Pons (tissue), 1 donor: ENCODE data around the gene UGT1A4.

Source experiments
- DNase-seq: peaks from one replicate; pipeline ENCODE4 v3.0.0-alpha.2; 2016; ENCODE audit warnings: low spot score

The UGT1A4 gene

DNA sequence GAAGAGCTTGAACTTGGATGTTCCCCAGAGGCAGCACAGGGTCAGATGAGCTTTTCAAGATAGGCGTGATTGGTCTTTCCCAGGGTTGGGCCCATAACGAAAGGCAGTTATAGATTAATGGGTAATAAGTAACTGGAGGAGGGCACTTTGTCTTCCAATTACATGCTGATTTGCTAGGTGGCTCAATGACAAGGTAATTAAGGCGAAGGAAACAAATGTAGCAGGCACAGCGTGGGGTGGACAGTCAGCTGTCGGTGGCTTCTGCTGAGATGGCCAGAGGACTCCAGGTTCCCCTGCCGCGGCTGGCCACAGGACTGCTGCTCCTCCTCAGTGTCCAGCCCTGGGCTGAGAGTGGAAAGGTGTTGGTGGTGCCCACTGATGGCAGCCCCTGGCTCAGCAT, at the start of gene UGT1A4:
Gene UGT1A4 (plus strand): TSS at position 185 of the 400 bp plus-strand sequence. CDS start 85 bp downstream, at position 270.
- no peak for DNase-seq

DNA sequence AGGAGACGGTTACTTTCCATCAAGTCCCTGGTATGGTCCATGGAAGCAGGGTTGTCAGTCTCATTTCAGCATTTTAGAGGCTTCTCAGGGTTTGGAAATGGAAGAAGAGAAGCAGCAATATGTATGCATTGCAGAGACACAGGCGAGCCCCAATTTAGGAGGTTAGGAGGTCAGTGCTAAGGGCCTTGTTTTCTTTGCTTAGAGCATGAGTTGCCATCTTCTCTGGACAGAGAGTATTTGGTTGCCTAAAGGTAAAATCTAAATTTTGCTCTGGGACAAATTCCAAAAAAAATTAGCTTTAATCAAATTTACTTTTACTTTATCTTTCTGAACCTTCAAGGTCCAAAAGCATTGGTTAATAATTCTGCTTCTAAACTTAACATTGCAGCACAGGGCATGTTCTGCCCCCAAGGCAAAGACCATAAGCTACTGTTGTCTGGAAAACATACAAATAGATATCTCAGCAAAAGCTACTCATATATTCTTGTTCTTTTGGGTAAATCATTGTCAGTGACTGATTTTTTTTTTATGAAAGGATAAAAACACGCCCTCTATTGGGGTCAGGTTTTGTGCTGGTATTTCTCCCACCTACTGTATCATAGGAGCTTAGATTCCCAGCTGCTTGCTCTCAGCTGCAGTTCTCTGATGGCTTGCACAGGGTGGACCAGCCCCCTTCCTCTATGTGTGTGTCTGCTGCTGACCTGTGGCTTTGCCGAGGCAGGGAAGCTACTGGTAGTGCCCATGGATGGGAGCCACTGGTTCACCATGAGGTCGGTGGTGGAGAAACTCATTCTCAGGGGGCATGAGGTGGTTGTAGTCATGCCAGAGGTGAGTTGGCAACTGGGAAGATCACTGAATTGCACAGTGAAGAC, 47.0 kb upstream of the UGT1A4 start, which contains the start of gene UGT1A9:
Gene UGT1A9 (plus strand): TSS at position 609 of the 872 bp plus-strand sequence. CDS start 37 bp downstream, at position 646.
- DNase-seq = no peak

DNA sequence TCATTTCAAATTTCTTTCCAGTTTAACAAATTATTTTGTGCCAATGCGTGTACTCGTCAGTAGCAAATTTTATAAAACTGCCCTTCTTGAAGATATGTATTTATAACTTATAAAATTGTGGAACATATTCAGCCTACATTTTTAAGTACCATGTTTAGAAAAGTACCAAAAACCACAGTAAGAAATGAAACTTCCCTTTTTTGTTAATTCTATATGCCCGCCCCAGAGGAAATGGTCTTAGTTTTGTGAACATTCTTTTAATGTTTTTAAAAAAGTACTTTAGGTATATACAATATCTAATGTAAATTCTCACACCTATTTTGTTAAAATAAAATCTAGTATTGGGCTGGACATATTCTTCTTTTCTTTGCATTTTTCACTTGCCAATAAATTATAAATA, 45.6 kb upstream of the UGT1A4 start:
- no peak for DNase-seq

DNA sequence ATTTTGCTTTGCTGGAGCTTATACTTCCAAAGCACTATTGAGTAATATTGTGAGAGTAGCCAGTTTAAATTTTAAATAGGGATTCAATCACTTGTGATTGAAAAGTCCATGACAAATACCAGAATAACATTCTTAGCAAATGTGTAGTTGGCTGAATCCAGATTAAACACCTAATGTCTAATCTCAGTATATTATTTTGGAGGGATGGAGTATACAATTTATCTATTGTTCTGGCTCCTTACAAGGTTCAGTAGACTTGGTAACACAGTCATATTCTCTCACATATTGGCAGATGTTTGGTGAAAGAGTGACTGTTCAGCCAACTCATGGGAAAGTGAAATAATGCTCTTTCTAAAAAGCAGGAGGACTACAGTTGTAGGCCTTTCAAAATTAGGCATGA, 44.6 kb upstream of the UGT1A4 start:
- no peak for DNase-seq

DNA sequence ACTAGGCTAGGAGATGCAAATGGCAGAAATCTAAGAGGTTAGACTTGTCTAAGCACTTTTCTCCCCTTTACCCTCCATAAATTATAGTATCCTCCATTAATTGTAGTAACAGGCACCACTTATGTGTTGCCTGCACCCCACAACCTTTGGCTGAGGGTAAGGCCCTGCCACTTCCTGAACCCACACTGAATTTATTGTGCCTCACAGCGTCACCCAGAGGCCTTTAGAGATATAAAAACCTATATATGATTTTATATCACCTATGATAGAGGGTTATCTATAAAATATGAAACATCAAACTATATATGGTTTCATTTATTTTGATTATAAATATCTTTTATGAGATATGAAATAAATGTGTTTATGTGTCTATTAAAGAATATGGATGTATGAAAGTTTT, 44.2 kb upstream of the UGT1A4 start:
- no peak for DNase-seq

GRCh38 chr2:233674995-233675394, 43.5 kb upstream of the UGT1A4 start:
- DNase-seq = no peak

DNA sequence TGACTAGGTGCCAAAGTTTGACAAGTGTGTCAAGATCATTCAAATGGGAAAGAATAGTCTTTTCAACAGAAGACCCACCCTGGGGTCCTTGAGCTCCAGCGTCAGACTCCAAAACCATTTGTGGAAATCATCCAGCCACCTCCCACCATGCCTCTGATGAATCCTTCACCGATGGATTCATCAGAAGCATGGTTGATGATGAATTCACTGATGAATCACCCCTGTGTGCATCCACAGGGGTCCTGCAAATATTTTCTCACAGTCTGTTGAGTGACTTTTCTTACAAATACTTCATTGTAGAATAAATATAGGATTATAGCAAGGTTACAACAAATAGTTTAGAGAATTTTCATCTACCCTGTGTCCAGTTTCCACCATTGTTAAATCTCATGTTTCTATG, 42.5 kb upstream of the UGT1A4 start:
- no peak for DNase-seq

DNA sequence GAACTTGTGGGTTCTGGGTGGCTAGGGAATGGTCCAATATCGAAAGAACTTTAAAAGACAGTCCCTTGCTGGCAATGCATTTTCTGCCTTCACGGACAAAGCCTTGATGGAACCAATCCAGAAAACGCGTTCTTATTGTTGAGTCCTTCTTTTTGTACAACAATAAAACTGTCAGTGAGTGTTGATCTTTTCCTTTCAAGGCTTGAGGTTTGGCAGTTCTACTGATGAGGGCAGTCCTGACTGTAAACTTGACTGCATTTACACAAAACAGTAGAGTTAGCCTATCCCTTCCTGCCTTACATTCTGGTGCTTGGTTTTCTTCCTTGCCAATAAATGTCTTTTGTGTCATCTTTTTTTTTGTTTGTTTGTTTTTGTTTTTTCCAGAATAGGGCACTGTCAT, 39.3 kb upstream of the UGT1A4 start:
- DNase-seq = no peak

GRCh38 chr2:233680361-233681045, 38.0 kb upstream of the UGT1A4 start:
- DNase-seq = no peak

GRCh38 chr2:233681521-233682099, 36.9 kb upstream of the UGT1A4 start, which contains the start of gene UGT1A7:
Gene UGT1A7, plus strand, starts transcription at chr2:233681901. Its CDS starts 37 bp downstream, at chr2:233681938.
- DNase-seq = no peak

DNA sequence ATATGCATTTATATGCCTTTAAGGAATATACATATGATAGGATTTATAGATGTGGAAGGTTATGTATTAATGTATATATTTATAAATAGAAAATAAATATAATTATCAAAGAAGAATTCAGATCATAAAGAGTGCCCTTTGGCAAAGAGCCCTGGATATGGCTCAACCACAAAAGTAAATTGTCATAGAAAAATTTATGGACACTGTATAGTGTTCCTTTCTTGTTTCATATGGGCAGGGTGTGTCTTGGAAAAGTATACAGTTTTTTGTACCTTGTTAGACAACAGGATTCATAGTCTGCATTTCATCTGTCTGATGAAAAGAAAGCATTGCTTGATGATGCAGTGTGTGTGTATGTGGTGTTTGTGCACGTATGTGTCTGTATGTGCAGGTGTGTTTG, 33.9 kb upstream of the UGT1A4 start:
- no peak for DNase-seq

GRCh38 chr2:233686928-233687327, 31.6 kb upstream of the UGT1A4 start:
- DNase-seq = no peak

DNA sequence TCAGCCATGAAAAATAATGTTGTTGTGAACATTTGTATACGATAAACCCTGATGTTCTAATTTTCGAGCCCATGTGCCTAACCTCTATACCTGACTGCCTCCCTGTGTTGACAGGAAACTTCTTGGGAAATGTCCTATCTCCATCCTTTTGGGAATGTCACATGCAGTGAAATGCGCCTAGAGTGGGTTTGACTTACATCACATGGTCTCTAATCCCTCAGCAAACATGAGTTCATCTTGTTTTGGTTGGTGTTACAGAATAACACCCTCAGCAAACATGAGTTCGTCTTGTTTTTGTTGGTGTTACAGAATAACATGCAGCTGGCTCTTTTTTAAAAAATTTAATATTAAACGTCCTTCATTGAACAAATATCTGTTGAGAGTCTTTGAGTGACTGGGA, 30.2 kb upstream of the UGT1A4 start:
- DNase-seq = no peak

GRCh38 chr2:233689031-233689430, 29.5 kb upstream of the UGT1A4 start:
- no peak for DNase-seq

DNA sequence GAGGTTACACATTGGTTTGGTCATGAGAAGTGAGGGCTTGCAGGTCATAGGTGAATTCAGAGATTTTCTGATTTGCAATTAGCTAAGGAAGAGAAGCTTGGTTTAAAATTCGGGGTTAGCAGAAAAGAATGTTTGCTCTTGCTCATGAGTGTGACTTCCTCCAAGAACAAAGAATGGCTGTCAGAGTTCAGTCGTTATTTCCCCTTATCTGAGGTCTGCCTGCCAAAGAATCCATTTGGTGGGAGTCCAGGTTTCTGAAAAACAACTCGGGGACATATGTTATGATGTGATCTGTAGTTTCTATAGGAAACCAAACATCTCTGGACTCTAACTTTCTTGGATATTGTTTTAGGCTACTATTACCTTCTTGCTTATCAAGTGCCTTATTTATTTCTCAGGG, 29.0 kb upstream of the UGT1A4 start:
- DNase-seq = no peak

DNA sequence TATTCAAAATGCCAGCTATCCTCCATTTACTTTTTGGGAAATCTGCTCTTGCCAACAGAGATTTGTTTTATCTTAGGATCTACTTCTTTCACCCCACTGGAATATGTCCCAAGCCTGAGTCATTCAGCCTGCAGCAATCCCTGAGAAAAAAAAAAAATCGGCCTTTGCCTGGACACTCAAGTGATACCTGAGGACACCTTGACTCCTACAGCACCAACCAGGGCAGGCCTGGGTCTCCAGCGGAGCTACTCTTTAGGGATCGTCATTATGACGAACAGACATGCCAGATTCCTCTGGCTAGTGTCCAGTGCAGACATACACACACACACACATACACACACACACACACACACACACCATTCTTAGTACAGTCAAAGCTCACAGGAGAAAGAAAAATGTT, 28.1 kb upstream of the UGT1A4 start:
- DNase-seq = no peak

DNA sequence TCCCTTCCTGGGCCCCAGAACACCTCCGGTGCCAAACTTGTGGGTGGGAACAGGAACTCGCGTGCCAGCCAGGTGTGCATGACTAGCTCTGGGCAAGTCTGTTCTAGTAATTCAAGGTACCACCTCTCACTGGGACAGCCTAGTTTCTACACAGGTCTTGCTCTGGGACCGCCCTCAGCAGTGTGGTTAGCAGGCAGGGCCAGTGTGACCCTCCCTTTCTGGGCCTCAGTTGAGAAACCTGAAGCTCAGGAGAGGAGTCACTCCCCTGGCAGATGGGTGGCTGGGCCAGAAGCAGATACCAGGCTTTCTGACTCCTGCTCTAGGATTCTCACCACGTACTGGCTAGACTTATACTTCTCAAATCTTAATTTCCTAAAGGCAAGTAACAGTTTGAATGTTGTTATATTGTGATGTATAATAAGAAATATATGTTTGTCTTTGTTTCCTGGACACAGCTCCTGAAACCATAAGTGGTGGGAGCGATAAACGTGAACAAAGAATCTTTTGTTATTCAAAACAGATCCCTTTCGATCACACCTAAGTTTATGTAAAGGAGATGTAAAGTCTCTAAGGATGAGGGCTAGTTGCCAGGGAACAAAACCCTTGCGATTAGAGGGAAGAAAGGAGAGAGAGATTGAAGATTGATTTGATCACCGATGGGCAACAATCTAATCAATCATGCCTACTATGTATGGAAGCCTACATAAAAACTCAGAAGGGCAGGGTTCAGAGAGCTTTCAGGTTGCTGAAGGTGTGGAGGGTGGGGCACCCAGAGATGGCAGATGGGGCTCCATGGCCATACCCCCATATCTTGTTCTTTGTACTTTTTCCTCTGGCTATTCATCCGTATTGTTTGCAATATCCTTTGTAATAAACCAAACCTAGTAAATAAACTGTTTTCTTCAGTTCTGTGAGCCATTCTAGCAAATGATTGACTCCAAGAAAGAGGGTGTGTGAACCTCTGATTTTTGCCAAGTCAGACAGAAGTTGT, 26.8 kb upstream of the UGT1A4 start:
- no peak for DNase-seq

DNA sequence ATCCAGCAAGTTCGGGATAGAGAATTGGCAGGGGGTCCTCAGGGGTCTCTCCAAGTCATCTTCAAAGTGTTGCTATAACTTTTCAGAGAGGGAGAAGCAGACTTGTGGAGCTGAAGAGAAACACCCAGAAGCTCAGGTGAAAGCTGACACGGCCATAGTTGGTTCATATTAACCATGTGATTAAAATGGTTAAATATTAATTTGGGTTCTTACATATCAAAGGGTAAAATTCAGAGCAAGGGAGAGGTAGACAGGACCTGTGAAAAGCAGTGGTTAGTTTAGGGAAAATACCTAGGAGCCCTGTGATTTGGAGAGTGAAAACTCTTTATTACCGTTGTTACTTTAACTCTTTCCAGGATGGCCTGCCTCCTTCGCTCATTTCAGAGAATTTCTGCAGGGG, 25.9 kb upstream of the UGT1A4 start, which contains the start of gene UGT1A6:
Gene UGT1A6 (plus strand): TSS at position 243 of the 400 bp plus-strand sequence. CDS start 115 bp downstream, at position 358.
- DNase-seq = no peak

- DNase-seq = no peak
Observed at GRCh38 chr2:233693963-233694362, 24.6 kb upstream of the UGT1A4 start.

DNA sequence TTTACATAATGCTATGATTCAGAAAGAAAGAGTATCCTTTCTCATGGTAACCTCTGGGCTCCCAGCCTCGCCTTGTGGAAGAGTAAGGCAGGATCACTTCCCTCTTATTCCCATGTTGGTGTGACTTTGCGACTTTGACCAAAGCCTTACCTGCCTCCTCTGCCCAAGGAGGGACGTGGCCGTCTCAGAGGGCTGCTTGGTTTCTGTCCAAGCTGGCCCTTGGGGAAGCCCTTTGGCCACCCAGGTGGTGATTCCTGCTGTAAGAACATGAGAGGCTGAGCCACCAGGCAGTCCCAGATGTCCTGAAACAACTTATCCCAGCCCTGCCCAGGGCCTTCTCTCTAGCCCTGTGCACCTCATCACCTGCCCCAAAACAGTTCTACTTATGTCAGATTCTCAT, 19.8 kb upstream of the UGT1A4 start:
- no peak for DNase-seq

GRCh38 chr2:233699424-233700027, 19.0 kb upstream of the UGT1A4 start:
- DNase-seq = no peak
